HG03103 (cell line): ENCODE results near the gene TPRN.
"Not testable (repeated sequence)": the region's sequence is repeated elsewhere in the genome, so short reads cannot be mapped to it uniquely, and the experiment has no call there.

Experiments used
- ATAC-seq: cut with Tn5 transposase; IDR thresholded peaks from one replicate; pipeline ENCODE4 v1.9.1; 2021; ENCODE audit warnings: low read depth; ENCODE audit not compliant: unreplicated experiment

TPRN gene

DNA sequence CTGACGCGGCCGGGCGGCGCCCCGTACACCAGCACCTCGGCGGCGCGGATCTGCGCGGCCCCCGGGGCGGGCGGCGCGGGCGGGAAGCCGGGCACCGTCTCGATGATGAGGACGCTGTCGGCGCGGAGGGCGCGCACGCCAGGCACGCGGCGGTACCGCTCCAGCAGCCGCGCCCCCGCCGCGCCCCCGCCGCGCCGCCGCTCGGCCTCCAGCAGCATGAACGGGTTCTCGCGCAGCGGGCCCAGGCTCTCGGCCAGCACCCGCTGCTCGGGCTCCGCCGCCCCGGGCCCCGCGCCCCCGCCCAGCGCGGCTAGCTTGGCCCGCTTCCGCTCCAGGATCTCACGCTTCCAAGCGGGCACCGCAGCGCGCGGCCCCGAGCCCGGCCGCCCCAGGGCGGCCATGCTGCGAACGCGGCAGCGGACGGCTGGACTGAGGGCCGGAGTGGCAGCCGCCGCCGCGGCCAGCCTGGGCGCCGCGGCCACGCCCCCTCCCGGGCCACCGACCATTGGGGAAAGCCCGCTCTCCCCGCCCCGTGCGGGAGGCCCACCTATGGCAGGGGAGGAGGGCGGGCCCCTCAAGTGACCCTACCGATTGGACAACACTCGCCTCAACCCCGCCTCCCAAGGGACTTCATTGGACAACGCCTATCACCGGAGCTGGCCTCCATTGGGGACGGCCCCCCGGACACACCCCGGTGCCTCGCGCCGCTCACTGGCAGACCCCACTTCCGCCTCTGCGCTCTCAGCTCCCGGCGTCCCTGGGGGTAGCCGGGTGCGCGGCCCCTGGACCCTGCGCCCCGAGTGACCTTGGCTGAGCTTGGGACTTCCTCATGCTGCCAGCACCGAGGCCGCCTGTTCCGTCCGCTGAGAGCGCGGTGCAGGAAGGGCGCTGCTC, at the start of gene TPRN:
TPRN (minus strand) TSS at position 431 of the 894 bp plus-strand sequence; CDS start at position 401, 30 bp downstream.
- ATAC-seq: peak; percentile 81

DNA sequence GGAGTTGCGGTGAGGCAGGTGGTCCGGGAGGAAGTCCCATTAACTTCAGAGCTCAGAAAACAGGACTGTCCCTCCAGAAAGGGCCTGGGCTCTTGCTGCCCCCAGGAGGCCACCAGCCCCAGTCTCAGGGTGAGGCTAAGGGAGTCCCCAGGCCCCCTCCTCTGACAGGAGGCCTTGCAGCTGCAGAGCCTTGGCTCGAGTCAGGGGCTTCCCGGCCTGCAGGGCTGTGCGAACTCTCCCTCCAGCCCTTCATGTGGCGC, 47.3 kb upstream of the TPRN start:
- no peak for ATAC-seq

DNA sequence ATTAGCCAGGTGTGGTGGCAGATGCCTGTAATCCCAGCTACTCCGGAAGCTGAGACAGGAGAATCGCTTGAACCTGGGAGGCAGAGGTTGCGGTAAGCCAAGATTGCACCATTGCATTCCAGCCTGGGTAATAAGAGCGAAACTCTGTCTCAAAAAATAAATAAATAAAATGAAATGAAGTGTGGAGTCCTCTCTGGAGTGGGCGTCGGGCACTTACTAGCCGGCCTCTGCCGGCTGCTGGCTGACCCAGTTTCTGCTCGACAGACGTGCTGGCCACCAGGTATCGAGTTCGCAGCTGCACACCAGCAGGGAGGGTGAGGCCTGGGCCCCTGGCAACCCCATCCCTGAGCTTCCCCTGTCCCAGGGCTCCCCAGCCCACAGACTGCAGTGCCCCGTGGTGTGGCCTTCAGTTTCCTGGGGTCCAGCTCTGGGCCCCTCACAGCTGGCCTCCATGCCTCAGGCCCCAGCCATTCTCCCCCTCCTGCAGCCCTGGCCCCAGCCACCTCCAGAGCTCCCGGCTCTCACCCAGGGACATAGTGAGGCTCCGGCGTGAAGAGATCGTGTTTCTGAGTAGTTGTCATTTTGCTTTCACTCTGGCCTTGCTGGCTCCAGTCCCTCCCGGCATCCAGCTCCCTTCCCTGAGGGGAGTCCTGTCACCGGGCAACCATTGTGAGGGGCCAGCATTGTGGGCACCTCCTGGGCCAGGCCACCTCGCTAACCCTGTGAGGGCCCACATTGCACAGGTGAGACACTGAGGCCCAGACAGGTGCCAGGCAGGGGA, 46.8 kb upstream of the TPRN start:
- ATAC-seq: no peak

DNA sequence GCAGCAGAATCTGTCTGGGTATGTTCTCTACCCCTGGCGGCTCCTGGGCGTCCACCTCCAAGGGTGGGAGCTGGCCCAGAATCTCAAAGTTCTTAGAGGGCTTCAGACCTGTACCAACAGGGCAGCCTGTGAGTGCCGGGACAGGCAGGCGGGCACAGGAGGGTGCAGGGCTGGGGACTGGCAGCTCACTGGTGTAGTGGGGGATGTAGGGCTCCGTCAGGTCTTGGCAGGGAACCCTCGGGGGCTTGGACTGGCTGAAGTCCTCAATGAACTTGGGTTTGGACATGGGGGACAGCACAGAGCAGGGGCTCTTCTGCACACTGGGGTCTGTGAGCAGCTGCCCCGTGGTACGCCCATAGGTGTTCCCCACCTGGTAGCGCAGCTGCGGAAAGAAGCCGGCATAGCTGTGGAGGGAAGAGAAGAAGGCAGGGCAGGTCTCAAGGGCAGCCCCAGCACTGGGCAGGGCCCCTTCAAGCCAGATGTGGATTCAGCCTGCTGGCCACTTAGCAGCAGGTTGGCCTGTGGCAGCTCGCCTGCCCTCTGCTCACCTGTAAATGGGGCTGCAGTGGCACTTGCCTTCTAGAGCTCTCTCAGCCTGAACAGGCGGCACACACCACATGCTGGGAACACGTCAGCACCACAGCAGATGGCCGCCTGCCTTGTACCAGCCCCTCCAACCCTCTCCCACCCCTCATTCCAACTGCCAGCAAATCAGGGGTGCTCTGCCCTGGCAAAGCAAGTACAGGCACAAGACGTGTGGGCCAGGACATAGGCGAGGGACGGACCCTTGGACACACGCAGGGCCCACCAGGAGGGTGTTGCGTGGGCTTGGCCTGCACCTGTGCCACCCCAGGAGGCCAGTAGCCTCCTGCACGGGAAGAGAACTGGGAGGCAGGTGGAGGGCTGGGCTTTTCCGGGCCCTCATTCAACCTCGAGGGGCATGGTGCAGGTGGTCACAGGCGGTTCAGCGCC, 45.2 kb upstream of the TPRN start:
- no peak for ATAC-seq

- ATAC-seq: no peak
These were observed 44.2 kb upstream of the TPRN start for GRCh38 chr9:137244486-137245449.

DNA sequence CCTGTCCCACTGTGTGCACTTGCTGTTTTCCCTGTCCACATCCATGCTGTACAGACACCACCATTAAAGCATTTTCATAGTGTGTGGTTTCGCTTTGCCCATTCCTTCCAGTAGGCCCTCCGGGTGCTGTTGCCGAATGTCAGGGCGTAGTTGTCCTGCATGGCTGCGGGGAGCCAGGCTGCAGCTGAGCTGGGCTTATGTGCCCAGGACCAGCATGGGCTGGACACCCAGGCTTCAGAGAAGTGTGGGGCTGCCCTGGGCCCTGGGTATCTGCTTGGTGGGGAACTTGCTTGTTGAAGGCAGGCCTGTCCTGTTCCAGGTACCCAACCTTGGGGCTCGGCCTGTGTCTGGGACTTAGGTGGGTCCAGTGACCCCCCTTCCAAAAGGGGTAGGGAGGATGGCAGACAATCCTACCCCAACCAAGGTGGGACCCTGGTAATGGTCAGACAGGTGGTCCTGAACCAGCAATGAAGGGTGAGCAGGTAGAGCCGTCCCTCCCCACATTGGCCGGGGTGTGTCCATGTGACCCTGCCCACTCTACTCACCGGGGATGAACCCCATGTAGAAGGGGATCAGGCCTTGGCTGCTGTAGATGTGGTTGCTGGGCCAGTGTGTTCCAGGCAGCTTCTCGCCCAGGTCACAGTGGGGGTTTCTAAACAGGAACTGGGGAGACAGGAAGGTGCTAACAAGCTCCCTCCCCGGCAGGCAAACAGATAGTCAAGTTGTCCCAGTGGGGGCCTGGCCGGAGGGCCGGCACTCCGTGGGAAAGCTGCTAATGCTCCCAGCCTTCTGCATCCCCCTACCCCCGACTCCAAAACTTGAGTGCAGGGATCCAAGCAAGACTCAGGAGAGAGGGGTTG, 43.3 kb upstream of the TPRN start:
- no peak for ATAC-seq

DNA sequence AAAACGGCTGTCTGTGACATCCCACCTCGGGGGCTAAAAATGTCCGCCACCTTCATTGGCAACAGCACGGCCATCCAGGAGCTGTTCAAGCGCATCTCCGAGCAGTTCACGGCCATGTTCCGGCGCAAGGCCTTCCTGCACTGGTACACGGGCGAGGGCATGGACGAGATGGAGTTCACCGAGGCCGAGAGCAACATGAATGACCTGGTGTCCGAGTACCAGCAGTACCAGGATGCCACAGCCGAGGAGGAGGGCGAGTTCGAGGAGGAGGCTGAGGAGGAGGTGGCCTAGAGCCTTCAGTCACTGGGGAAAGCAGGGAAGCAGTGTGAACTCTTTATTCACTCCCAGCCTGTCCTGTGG, 42.7 kb upstream of the TPRN start:
- ATAC-seq: not testable (repeated sequence)

GRCh38 chr9:137242269-137243203, 42.0 kb upstream of the TPRN start:
- ATAC-seq: no peak

DNA sequence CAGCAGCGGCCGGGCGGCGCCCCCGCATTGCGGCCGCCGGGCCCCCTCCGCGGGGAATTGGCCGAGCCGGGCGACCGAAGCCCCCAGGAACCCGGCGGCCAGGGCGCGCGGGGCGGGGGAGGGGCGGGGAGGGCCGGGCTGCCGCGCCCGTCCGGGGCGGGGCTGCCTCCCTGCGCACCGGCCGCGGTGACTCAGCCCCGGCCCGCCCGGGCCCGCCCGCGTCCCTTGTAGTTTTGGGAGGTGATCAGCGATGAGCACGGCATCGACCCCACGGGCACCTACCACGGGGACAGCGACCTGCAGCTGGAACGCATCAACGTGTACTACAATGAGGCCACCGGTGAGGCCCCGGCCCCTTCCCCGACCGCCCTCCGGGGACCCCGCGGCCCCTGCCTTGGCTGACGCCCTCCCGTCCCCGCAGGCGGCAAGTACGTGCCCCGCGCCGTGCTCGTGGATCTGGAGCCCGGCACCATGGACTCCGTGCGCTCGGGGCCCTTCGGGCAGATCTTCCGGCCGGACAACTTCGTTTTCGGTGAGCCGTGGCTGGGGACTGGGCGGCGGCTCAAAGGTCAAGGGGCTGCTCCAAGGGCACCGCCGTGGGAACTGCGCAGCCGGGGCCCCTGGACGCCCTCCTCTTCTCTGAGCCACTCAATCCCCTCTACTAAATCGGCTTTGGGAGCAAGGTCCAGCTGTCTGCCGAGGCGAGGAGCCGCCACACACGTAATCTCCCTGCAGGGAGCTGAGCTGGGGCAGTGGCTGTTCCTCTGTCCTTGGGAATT, 41.1 kb upstream of the TPRN start:
- no peak for ATAC-seq

GRCh38 chr9:137240841-137241489, 40.4 kb upstream of the TPRN start, which contains the start of gene TUBB4B:
Gene TUBB4B (plus strand): TSS chr9:137241287. CDS start chr9:137241361, 74 bp downstream.
- peak; percentile 72 for ATAC-seq

DNA sequence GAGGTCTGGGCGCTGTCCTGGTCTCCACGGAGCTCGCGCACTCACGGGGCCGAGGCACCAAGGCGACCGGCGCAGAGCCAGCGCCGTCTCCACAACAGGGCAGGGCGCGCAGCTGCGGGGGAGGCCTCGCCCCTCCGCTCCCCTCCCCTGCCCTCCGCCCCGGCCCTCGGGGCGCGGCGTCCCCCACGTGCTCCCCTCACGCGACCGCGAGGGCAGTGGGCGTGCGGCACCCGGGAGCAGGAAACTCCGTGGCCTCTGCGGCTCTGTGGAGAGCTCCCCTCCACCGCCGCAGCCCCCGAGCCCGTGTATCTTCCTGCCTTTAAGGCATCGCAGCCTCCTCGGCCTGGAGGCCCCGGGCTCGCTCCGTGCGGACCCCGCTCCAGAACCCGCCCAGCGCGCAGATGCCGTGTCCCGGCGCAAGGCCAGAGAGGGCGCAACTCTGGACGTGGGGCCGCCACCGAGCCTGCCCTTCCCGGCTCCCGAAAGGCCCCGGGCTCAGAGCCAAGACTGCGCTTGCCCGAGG, 39.8 kb upstream of the TPRN start:
- peak; percentile 15 for ATAC-seq

- not testable (repeated sequence) for ATAC-seq
These were observed 39.1 kb upstream of the TPRN start for GRCh38 chr9:137239541-137240200.

DNA sequence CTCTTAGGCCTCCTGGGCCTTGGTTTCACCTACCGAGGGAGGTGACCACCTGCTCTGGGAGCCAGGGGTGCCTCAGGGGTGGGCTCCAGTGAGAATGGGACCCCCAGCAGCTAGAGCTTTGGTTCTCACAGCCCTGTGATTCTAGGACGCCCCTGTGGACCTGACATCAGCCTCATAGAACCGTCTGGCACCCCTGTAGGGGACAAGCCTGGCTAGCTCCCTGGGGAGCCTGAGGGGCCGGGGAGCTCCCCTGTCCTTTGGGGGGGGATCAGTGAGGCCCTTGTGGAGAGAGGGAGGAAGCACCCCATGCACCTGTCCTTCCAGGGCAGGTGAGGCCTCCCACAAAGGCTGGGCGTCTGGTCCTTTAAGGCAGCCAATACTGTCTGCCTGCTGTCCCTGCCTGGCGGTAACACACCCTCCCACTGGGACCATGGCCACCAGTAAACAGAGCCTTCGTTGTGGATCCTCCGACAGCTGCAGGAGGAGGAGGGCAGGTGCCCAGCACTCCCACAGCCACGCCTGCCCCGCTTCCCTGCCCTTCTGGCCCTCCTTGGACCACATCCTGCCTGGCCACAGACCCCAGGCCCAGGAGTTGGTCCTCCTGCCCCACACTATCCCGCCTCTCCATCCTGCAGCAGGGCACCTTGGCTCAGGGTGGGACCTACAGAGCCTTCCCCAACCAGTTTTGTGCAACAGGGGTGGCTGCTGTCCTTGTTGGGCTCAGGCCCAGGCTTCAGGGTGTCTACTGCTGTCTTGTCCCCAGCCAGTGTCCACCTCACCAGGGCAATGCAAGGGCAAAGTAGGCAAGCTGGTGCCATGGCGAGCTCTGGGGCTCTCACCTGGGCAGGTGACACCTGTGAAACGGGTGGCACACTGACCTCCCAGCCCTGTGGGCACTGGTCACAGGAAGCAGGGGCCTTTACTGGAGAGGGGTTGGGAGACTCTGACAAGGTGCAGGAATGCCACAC, 37.5 kb upstream of the TPRN start:
- no peak for ATAC-seq

DNA sequence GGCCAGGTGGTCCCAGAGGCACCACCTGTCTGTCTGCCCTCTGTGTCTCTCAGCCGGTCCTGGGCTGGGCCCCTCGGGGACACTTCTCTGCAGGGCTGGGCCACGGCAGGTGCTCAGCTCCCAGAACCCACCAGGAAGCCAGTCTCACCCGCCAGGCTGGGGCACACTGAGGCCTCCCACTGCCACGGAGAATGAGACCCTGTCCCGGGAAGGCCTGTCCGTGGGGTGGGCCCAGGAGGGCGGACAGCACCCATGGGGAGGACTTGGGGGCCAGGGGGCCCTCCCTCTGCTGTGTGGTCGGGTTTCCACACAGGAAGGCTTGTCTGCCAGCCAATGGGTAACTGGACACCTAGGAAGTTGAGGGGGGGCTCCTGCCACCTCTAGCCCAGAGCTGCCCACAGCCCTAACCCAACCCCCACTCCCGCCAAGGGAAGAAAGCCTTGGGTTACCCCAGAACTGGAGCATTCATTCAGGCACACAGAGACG, 36.4 kb upstream of the TPRN start:
- no peak for ATAC-seq
